Naive B cell (primary cell): Measurements from ENCODE around the gene SERP1. TPM values are rescaled to one million over a fixed set of nuclear protein-coding genes. Genes with fewer than 3 reads are reported as not detected.

Experiments
- ATAC-seq, 2 donors: fragments of 150-1000 bp; cut with Tn5 transposase; 2 replicates each; pipeline ENCODE4 v1.10.0; 2021; ENCODE audit warnings: low read depth in 2 of 2, mild to moderate bottlenecking in 2 of 2, moderate library complexity in 2 of 2
- DNase-seq: peaks from one replicate; pipeline ENCODE4 v3.0.0; 2022
- H3K27ac Mint-ChIP-seq, 6 donors: one replicate each; pipeline ENCODE4 v1.8.0; 2020 to 2022; ENCODE audit warnings: mild to moderate bottlenecking in 6 of 6, mixed read lengths in 6 of 6, moderate library complexity in 5 of 6, inconsistent platforms in 2 of 6
- H3K27me3 Mint-ChIP-seq, 3 donors: one replicate each; pipeline ENCODE4 v1.8.0; 2021 to 2022; ENCODE audit warnings: mixed read lengths in 3 of 3, mild to moderate bottlenecking in 1 of 3
- H3K36me3 Mint-ChIP-seq, 2 donors: one replicate each; pipeline ENCODE4 v1.8.0; 2020 to 2022; ENCODE audit warnings: mixed read lengths in 2 of 2, inconsistent platforms in 1 of 2, mild to moderate bottlenecking in 1 of 2
- H3K4me1 Mint-ChIP-seq, 3 donors: one replicate each; pipeline ENCODE4 v1.8.0; 2020 to 2022; ENCODE audit warnings: mixed read lengths in 3 of 3, inconsistent platforms in 1 of 3, mild to moderate bottlenecking in 1 of 3, moderate library complexity in 1 of 3
- H3K4me3 Mint-ChIP-seq, 8 donors: one replicate each; pipeline ENCODE4 v1.8.0; 2020 to 2022; ENCODE audit warnings: mild to moderate bottlenecking in 8 of 8, mixed read lengths in 8 of 8, moderate library complexity in 8 of 8, inconsistent platforms in 2 of 8
- H3K9me3 Mint-ChIP-seq, 7 donors: one replicate each; pipeline ENCODE4 v1.8.0; 2020 to 2022; ENCODE audit warnings: mixed read lengths in 7 of 7, mild to moderate bottlenecking in 5 of 7, inconsistent platforms in 2 of 7, moderate library complexity in 1 of 7
- polyA plus RNA-seq, 6 donors: library from polyadenylated mRNA; unstranded; fragments of 300-500 nt; fragmentation: Illumina TruSeq; gene quantifications; one replicate each; pipeline ENCODE4 v1.2.3, GENCODE V29; 2021; ENCODE audit warnings: low read depth in 6 of 6

SERP1 gene
- polyA plus RNA-seq, 6 donors from 2014 or later = 82.5 to 115 (median 106) TPM

- H3K4me3 Mint-ChIP-seq = peak overlapping the region in 1 of 8 donors; percentile 6
- no peak overlapping the region for H3K27ac Mint-ChIP-seq
- peak; percentile 51 for ATAC-seq
- H3K27me3 Mint-ChIP-seq = no peaks in the 10 kb centered on the region
- no peaks in the 10 kb centered on the region for H3K36me3 Mint-ChIP-seq
- no peaks in the 10 kb centered on the region for H3K4me1 Mint-ChIP-seq
- DNase-seq = peak; percentile 38
- peaks cover 0 to 12% (median 0%) of the 10 kb centered on the region in 7 donors for H3K9me3 Mint-ChIP-seq
Observed at GRCh38 chr3:150495563-150496168, 50.6 kb downstream of the SERP1 start.

GRCh38 chr3:150495149-150495548 is 51.1 kb downstream of the SERP1 start:
- peaks cover 0 to 9% (median 0%) of the 10 kb centered on the region in 7 donors for H3K9me3 Mint-ChIP-seq
- DNase-seq (no peak), ATAC-seq (peak; percentile 44 to 48)
- H3K27ac Mint-ChIP-seq = no peak overlapping the region
- no peaks in the 10 kb centered on the region for H3K36me3 Mint-ChIP-seq
- no peaks in the 10 kb centered on the region for H3K27me3 Mint-ChIP-seq
- no peak overlapping the region for H3K4me3 Mint-ChIP-seq
- no peaks in the 10 kb centered on the region for H3K4me1 Mint-ChIP-seq

- Mint-ChIP-seq H3K4me3 (peak overlapping the region in 1 of 8 donors; percentile 16), H3K27me3 (no peaks in the 10 kb centered on the region), H3K9me3 (peaks cover 0 to 5% (median 0%) of the 10 kb centered on the region in 7 donors), H3K27ac (no peak overlapping the region), H3K36me3 (no peaks in the 10 kb centered on the region), H3K4me1 (no peaks in the 10 kb centered on the region)
- DNase-seq (no peak), ATAC-seq (no peak)
Observed at GRCh38 chr3:150494411-150494977, 51.8 kb downstream of the SERP1 start.

Other genes with a start within 250 kb of the SERP1 start
- gene TSC22D2, start 138.2 kb downstream of the SERP1 start, polyA plus RNA-seq = 10 to 100 TPM; 11.0 to 16.4 (median 14.0) TPM
- 10 to 100 TPM; 31.6 to 54.0 (median 42.9) TPM for gene EIF2A, start 291 bp upstream of the SERP1 start, polyA plus RNA-seq
- gene SELENOT, start 56.8 kb upstream of the SERP1 start, polyA plus RNA-seq = 100 to 1,000 TPM; 279 to 418 (median 299) TPM
- under 1 TPM in 2 of 6 donors, not detected in 4; 0.58 to 0.88 TPM for gene ERICH6, start 157.4 kb upstream of the SERP1 start, polyA plus RNA-seq
- 100 to 1,000 TPM in 2 of 6 donors, 10 to 100 TPM in 4; 49.7 to 121 (median 78.9) TPM for gene SIAH2, start 216.7 kb upstream of the SERP1 start, polyA plus RNA-seq